Forelimb muscle (tissue), 1 donor: ENCODE results near the gene USP34. TPM values are rescaled to one million over a fixed set of nuclear protein-coding genes. Genes with fewer than 3 reads are reported as not detected.

Experiments
- DNase-seq: peaks from one replicate; pipeline ENCODE4 v3.0.0-alpha.2; 2013; ENCODE audit warnings: low read depth
- polyA plus RNA-seq: library from polyadenylated mRNA; unstranded; fragments of 120-200 nt; gene quantifications from one replicate; pipeline ENCODE4 v1.2.1, GENCODE V29; 2013; ENCODE audit not compliant: insufficient read length

USP34 gene
- polyA plus RNA-seq, 1 donor: 84.6 TPM

- no peak for DNase-seq
Measured at GRCh38 chr2:61376211-61376610, 94.7 kb downstream of the USP34 start.

GRCh38 chr2:61371027-61371426 is 99.9 kb downstream of the USP34 start:
- DNase-seq: no peak

- no peak for DNase-seq
Measured at GRCh38 chr2:61368687-61369665, 101.9 kb downstream of the USP34 start.

GRCh38 chr2:61367177-61367576 is 103.7 kb downstream of the USP34 start:
- no peak for DNase-seq

- DNase-seq: no peak
Measured at GRCh38 chr2:61363580-61363979, 107.3 kb downstream of the USP34 start.

GRCh38 chr2:61362873-61363272 is 108.0 kb downstream of the USP34 start:
- no peak for DNase-seq

- DNase-seq: no peak
Measured at GRCh38 chr2:61361068-61361467, 109.8 kb downstream of the USP34 start.

- DNase-seq: no peak
Measured at GRCh38 chr2:61359058-61359457, 111.8 kb downstream of the USP34 start.

GRCh38 chr2:61357681-61358080 is 113.2 kb downstream of the USP34 start:
- DNase-seq: no peak

- DNase-seq: no peak
Measured at GRCh38 chr2:61356958-61357350, 113.9 kb downstream of the USP34 start.

GRCh38 chr2:61356261-61356957 is 114.5 kb downstream of the USP34 start:
- DNase-seq: no peak

GRCh38 chr2:61354543-61355197 is 116.2 kb downstream of the USP34 start:
- no peak for DNase-seq

GRCh38 chr2:61353909-61354308 is 117.0 kb downstream of the USP34 start:
- DNase-seq: no peak

- DNase-seq: no peak
Measured at GRCh38 chr2:61350777-61351176, 120.1 kb downstream of the USP34 start.

- no peak for DNase-seq
Measured at GRCh38 chr2:61343141-61343540, 127.7 kb downstream of the USP34 start.

GRCh38 chr2:61340242-61340641 is 130.6 kb downstream of the USP34 start:
- DNase-seq: no peak

- no peak for DNase-seq
Measured at GRCh38 chr2:61338447-61338846, 132.4 kb downstream of the USP34 start.

GRCh38 chr2:61335187-61335586 is 135.7 kb downstream of the USP34 start:
- no peak for DNase-seq

GRCh38 chr2:61334466-61334865 is 136.4 kb downstream of the USP34 start:
- DNase-seq: no peak

GRCh38 chr2:61328707-61329251 is 142.1 kb downstream of the USP34 start:
- no peak for DNase-seq

GRCh38 chr2:61327173-61327572 is 143.7 kb downstream of the USP34 start:
- DNase-seq: no peak

GRCh38 chr2:61326423-61326822 is 144.5 kb downstream of the USP34 start:
- DNase-seq: no peak
